A673 (cell line): ENCODE data around the gene CROCC2. TPM values are rescaled to one million over a fixed set of nuclear protein-coding genes. Genes with fewer than 3 reads are reported as not detected.

Experiments used
- BruUV-seq: library from RNA; stranded (reverse); fragments of 400-500 nt; replicated peaks from 2 replicates; lab custom pipeline; 2021; lab: Mats Ljungman, UMichigan
- CTCF ChIA-PET: fragments of 300-600 bp; sonication (Branson Sonifier 250); formaldehyde crosslinking; loops from one replicate; lab custom pipeline; 2022; ENCODE audit warnings: antibody characterized with exemption; lab: Charles Lee
- POLR2A ChIA-PET: fragments of 300-600 bp; sonication (Branson Sonifier 250); formaldehyde crosslinking; loops from one replicate; lab custom pipeline; 2022; ENCODE audit warnings: antibody characterized with exemption; ENCODE audit not compliant: low non-redundant PET; lab: Charles Lee
- DNase-seq: peaks from one replicate; pipeline ENCODE4 v3.0.0-alpha.2; 2015; ENCODE audit warnings: low spot score
- H3K27ac ChIP-seq: fragments of 200-600 bp; sonication (generic); 2 replicates; pipeline ENCODE4 v1.5.1; 2016; ENCODE audit warnings: mixed run types, low read depth, mild to moderate bottlenecking, mixed read lengths, antibody characterized with exemption, low read length; ENCODE audit not compliant: poor library complexity, severe bottlenecking
- H3K27me3 ChIP-seq: fragments of 200-600 bp; sonication (generic); replicated peaks from 2 replicates; pipeline ENCODE4 v1.6.1; 2017; ENCODE audit warnings: mixed run types, low read depth, mild to moderate bottlenecking, mixed read lengths, antibody characterized with exemption, low read length; ENCODE audit not compliant: insufficient read depth, poor library complexity
- H3K36me3 ChIP-seq: fragments of 200-600 bp; sonication (generic); 2 replicates; pipeline ENCODE4 v1.6.1; 2016; ENCODE audit warnings: mixed run types, mild to moderate bottlenecking, mixed read lengths, antibody characterized with exemption, low read length; ENCODE audit not compliant: insufficient read depth, poor library complexity, severe bottlenecking
- H3K4me1 ChIP-seq: fragments of 200-600 bp; sonication (generic); 2 replicates; pipeline ENCODE4 v1.6.1; 2017; ENCODE audit warnings: mixed run types, mild to moderate bottlenecking, mixed read lengths, antibody characterized with exemption, low read length; ENCODE audit not compliant: insufficient read depth, poor library complexity, severe bottlenecking
- H3K4me3 ChIP-seq: fragments of 200-600 bp; sonication (generic); 2 replicates; pipeline ENCODE4 v1.5.1; 2016; ENCODE audit warnings: low read depth, mixed run types, mild to moderate bottlenecking, mixed read lengths, low read length; ENCODE audit not compliant: poor library complexity, severe bottlenecking
- H3K9me3 ChIP-seq: fragments of 200-600 bp; sonication (generic); 2 replicates; pipeline ENCODE4 v1.6.1; 2016; ENCODE audit warnings: mixed run types, low read depth, mild to moderate bottlenecking, mixed read lengths, antibody characterized with exemption, low read length; ENCODE audit not compliant: poor library complexity, severe bottlenecking
- CTCF ChIP-seq: fragments of 300-800, 200-600 bp; sonication (generic); conservative IDR thresholded peaks from 2 replicates; pipeline ENCODE4 v1.5.1; 2017; ENCODE audit warnings: low read depth, mild to moderate bottlenecking, antibody characterized with exemption, low read length, moderate library complexity, mixed read lengths
- EZH2 ChIP-seq: fragments of 200-600 bp; sonication (generic); IDR thresholded peaks from 2 replicates; pipeline ENCODE4 v1.6.1; 2017; ENCODE audit warnings: borderline replicate concordance, low read depth, mild to moderate bottlenecking, mixed read lengths, antibody characterized with exemption, low read length; ENCODE audit not compliant: poor library complexity, severe bottlenecking
- intact Hi-C: fragments of 100-400 bp; cut with micrococcal nuclease; formaldehyde crosslinking; loops from one replicate; pipeline ENCODE4 v1.10.0; 2022; ENCODE audit not compliant: unreplicated experiment
- total RNA-seq: library from RNA; stranded (reverse); gene quantifications from 2 replicates; pipeline ENCODE4 v1.2.3, GENCODE V29; 2021

CROCC2 gene
- total RNA-seq, 1 experiment from 2014 or later, result not detected

GRCh38 chr2:240865391-240865790 lies 40.7 kb upstream of the CROCC2 start:
- POLR2A ChIA-PET, result no interaction called here
- Histone ChIP-seq H3K4me1 (no peaks in the 10 kb centered on the region), H3K9me3 (no peaks in the 10 kb centered on the region), H3K27me3 (no peaks in the 10 kb centered on the region), H3K4me3 (no peak overlapping the region), H3K36me3 (no peaks in the 10 kb centered on the region), H3K27ac (no peak overlapping the region)
- intact Hi-C loops, result no loop called here
- TF ChIP-seq EZH2 (no peak), CTCF (no peak)
- CTCF ChIA-PET, result no interaction called here
- no TSS peak for BruUV-seq
- no peak for DNase-seq

- TF ChIP-seq EZH2, result no peak
- no peak for TF ChIP-seq CTCF
These were observed 37.6 kb upstream of the CROCC2 start, which contains the start of gene AGXT for GRCh38 chr2:240868286-240869108. AGXT (plus strand) TSS chr2:240868824; CDS start chr2:240868866, 42 bp downstream.

GRCh38 chr2:240869109-240869955 lies 36.8 kb upstream of the CROCC2 start:
- ChIA-PET CTCF (no interaction called here), POLR2A (no interaction called here)
- no peaks in the 10 kb centered on the region for H3K9me3 ChIP-seq
- TF ChIP-seq EZH2 (no peak), CTCF (no peak)
- H3K36me3 ChIP-seq, result no peaks in the 10 kb centered on the region
- H3K27me3 ChIP-seq, result no peaks in the 10 kb centered on the region
- intact Hi-C loops, result no loop called here
- no peaks in the 10 kb centered on the region for H3K4me1 ChIP-seq
- DNase-seq, result no peak
- no peak overlapping the region for H3K27ac ChIP-seq
- no peak overlapping the region for H3K4me3 ChIP-seq
- no TSS peak for BruUV-seq

More at GRCh38 chr2:240868286-240869108, 37.6 kb upstream of the CROCC2 start, which contains the start of gene AGXT:
- ChIA-PET CTCF (no interaction called here), POLR2A (no interaction called here)
- no peaks in the 10 kb centered on the region for H3K36me3 ChIP-seq
- BruUV-seq, result no TSS peak
- H3K27ac ChIP-seq, result no peak within 1 kb of the TSS
- no peaks in the 10 kb centered on the region for H3K4me1 ChIP-seq
- H3K9me3 ChIP-seq, result no peaks in the 10 kb centered on the region
- H3K4me3 ChIP-seq, result no peak within 1 kb of the TSS
- peak; percentile 34 for DNase-seq
- intact Hi-C loops, result no loop called here
- no peaks in the 10 kb centered on the region for H3K27me3 ChIP-seq
